Measurements from ENCODE around the gene GABBR2.
"Not testable (repeated sequence)": the region's sequence is repeated elsewhere in the genome, so short reads cannot be mapped to it uniquely, and the experiment has no call there.

Gene GABBR2

GRCh38 chr9:98520221-98520960, 188.3 kb downstream of the GABBR2 start:
- no peak for DNase-seq (ENCODE audit: extremely low read depth in 1 of 2, low read depth in 1 of 2)

GRCh38 chr9:98519641-98520040, 189.1 kb downstream of the GABBR2 start:
- no peak for DNase-seq (ENCODE audit: extremely low read depth in 1 of 2, low read depth in 1 of 2)

GRCh38 chr9:98518556-98518955, 190.2 kb downstream of the GABBR2 start:
- no peak for DNase-seq (ENCODE audit: extremely low read depth in 1 of 2, low read depth in 1 of 2)

DNA sequence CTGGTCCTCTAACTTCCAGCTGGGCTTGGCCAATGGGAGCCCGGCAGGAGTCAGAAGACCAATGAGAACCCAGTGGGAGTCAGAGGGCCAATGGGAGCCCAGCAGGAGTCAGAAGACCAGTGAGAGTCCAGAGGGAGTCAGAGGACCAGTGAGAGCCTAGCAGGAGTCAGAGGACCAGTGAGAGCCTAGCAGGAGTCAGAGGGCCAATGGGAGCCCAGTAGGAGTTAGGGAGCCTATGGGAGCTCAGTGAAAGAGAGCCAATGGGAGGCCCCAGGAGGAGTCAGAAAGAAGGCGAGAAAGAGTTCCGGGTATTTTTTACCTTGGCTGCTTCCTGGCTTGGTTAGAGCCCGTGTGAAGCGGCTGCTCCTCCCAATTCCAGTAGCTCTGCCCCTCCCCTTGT, 191.0 kb downstream of the GABBR2 start:
- DNase-seq (ENCODE audit: extremely low read depth in 1 of 2, low read depth in 1 of 2): no peak

DNA sequence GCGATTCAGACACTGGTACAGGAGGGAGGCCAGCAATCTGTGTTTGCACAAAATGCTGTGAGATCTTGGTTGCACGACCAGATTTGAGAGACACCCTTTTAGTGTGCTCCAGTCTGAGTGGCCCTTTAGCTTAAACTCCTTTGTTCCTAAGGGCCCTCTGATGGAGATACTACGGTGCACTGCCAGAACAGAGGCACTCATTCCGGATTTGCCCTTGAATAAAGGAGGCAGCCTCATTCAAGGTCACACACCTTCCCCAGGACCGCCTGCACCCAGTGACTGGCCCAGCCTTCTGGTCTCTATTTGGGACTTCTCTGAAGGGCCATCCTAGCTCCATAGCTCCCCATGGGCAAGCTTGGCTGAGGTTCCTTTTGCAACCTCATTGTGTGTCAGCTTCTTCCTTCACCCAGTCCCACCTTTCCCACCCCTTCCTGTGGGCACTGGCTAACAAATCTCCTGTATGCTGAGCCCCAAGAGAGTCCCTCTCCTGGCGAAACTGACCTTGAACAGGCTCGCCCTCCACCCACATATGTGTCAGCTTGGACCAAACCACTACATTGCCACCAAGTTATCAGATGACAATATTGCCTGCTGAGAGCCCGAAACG, 191.7 kb downstream of the GABBR2 start:
- DNase-seq (ENCODE audit: extremely low read depth in 1 of 2, low read depth in 1 of 2): no peak

- no peak for DNase-seq (ENCODE audit: extremely low read depth in 1 of 2, low read depth in 1 of 2)
Observed at GRCh38 chr9:98516205-98516896, 192.4 kb downstream of the GABBR2 start.

GRCh38 chr9:98515506-98516204, 193.1 kb downstream of the GABBR2 start:
- DNase-seq (ENCODE audit: extremely low read depth in 1 of 2, low read depth in 1 of 2): no peak

DNA sequence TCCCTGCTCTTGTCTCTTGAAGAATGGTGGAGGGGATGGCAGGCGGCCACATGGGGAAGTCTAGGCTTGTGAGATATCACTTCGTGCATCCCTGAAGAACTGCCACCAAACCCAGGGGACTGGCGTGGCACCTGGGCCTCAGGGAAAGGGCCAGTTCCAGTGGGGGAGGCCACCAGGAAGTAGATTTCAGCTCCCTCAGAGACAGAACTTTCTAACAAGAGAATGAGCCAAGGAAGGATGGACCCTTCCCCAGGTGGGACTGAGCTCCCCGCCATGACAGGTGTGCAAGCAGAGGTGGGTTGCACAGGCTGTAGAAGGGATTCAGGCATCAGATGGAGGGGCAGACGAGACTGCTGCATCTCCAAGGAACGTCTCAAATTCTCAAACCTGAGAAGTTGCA, 193.9 kb downstream of the GABBR2 start:
- DNase-seq (ENCODE audit: extremely low read depth in 1 of 2, low read depth in 1 of 2): no peak

DNA sequence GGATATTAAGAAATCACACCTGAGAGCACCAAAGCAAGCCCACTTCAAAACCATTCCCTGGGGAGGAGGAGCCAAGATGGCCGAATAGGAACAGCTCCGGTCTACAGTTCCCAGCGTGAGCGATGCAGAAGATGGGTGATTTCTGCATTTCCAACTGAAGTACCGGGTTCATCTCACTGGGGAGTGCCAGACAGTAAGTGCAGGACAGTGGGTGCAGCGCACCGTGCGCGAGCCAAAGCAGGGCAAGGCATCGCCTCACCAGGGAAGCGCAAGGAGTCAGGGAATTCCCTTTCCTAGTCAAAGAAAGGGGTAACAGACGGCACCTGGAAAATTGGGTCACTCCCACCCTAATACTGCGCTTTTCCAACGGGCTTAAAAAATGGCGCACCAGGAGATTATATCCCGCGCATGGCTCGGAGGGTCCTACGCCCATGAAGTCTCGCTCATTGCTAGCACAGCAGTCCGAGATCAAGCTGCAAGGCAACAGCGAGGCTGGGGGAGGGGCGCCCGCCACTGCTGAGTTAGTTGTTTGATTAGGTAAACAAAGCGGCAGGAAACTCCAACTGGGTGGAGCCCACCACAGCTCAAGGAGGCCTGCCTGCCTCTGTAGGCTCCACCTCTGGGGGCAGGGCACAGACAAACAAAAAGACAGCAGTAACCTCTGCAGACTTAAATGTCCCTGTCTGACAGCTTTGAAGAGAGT, 200.4 kb downstream of the GABBR2 start:
- not testable (repeated sequence) for DNase-seq (ENCODE audit: extremely low read depth in 1 of 2, low read depth in 1 of 2)

- no peak for DNase-seq (ENCODE audit: extremely low read depth in 1 of 2, low read depth in 1 of 2)
Observed at GRCh38 chr9:98506422-98507054, 202.2 kb downstream of the GABBR2 start.

GRCh38 chr9:98504298-98505282, 204.1 kb downstream of the GABBR2 start:
- DNase-seq (ENCODE audit: extremely low read depth in 1 of 2, low read depth in 1 of 2): no peak

DNA sequence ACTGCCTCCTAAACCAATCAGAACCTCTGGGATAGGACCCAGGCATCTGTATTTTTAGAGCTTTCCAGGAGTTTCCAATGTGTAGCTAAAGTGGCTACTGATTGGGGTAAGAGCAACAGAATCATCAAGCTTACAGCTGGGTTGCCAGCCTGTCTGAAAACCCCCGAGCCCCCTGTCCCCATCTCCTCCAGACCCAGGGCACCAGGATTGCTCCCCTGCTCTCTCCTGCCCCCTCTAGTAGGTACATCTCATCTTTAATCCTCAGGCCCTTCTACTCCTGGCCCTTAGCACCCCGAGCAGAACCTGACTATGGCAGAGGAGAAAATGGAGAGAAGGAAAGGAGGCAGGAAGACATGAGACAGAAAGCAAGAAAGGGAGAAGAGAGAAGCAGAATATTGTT, 204.9 kb downstream of the GABBR2 start:
- no peak for DNase-seq (ENCODE audit: extremely low read depth in 1 of 2, low read depth in 1 of 2)

- no peak for DNase-seq (ENCODE audit: extremely low read depth in 1 of 2, low read depth in 1 of 2)
Observed at GRCh38 chr9:98502976-98503325, 205.8 kb downstream of the GABBR2 start.

GRCh38 chr9:98502311-98502975, 206.3 kb downstream of the GABBR2 start:
- no peak for DNase-seq (ENCODE audit: extremely low read depth in 1 of 2, low read depth in 1 of 2)

DNA sequence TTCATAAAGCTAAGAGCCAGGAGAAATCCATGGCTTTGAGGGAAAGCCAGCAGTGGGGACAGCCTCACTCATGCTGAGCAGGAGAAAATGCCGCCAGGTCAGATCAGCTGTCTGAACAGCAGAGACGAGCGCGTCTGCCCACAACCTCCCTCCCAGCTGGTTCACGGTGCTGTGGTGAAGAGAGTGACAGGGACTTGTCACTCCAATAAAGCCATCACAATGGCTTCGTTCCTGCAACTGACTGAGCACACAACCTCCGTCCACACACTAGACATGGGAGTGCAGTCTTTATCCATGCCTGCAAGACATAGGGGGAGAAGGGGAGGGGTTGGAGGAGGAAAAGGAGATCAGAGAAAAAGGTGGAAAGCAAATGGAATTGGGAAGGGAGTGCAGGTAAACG, 206.9 kb downstream of the GABBR2 start:
- no peak for DNase-seq (ENCODE audit: extremely low read depth in 1 of 2, low read depth in 1 of 2)

DNA sequence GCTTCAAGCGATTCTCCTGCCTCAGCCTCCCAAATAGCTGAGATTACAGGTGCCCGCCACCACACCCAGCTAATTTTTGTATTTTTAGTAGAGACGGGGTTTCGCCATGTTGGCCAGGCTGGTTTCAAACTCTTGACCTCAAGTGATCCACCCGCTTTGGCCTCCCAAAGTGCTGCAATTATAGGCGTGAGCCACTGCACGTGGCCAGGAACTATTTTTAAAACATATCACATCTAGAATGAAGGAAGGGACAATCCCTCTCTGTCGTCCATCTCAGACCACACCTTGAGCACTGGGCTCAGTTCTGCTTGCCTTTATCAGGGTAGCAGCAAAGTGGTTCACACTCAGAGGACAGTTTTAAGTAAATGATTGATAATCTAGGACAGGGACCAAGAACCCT, 207.5 kb downstream of the GABBR2 start:
- DNase-seq (ENCODE audit: extremely low read depth in 1 of 2, low read depth in 1 of 2): not testable (repeated sequence)

DNA sequence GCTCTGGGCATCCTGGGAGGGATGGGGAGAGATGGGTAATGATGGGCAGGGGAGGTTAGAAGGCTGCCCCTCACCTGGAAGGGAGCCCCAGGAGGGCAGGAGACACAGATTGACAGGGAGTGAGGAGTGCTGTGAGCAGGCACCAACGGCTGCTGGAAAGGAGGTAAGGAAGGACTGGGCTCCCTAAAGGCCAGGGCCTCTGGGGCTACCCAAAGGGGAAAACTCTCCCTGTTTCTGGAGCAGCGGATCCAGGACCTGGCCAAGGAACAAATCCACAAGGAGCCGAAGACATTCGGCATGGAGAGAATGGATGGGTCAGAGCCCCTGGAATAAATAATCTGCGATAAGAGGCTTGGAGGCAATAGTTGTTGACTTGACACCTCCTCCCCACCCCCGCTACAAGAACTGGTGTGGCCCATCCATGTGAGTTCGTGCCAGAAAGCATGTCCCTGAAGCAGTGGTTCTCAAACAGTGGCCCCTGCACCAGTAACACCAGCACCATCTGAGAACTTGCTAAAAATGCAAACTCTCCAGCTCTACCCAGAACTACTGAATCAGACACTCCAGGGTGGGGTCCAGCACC, 208.3 kb downstream of the GABBR2 start:
- DNase-seq (ENCODE audit: extremely low read depth in 1 of 2, low read depth in 1 of 2): no peak

- DNase-seq (ENCODE audit: extremely low read depth in 1 of 2, low read depth in 1 of 2): no peak
Observed at GRCh38 chr9:98495530-98495929, 213.2 kb downstream of the GABBR2 start.
